ENCODE results near the gene GPR42. TPM values are rescaled to one million over a fixed set of nuclear protein-coding genes. Genes with fewer than 3 reads are reported as not detected.

The GPR42 gene
- total RNA-seq, 1 experiment from 2014 or later = not detected

- CTCF ChIA-PET = no interaction called here
- no peak overlapping the region for H3K4me3 ChIP-seq (ENCODE audit: low read depth, low read length, poor library complexity, severe bottlenecking)
- TF ChIP-seq CTCF (conservative IDR thresholded peaks at IDR 0.05; ENCODE audit: low read depth, low read length) = no peak
- TF ChIP-seq EZH2 (IDR thresholded peaks at IDR 0.05; ENCODE audit: borderline replicate concordance, low read depth, low read length, poor library complexity, severe bottlenecking) = no peak
Observed at GRCh38 chr19:35392742-35393715, 22.2 kb downstream of the GPR42 start.

GRCh38 chr19:35395382-35396199 is 24.7 kb downstream of the GPR42 start:
- H3K27me3 ChIP-seq (replicated peaks; ENCODE audit: insufficient read depth, low read depth, low read length, poor library complexity) = no peaks in the 10 kb centered on the region
- CTCF ChIA-PET = no interaction called here
- intact Hi-C loops (cut with micrococcal nuclease; ENCODE audit: unreplicated experiment) = no loop called here
- H3K4me1 ChIP-seq (ENCODE audit: insufficient read depth, low read length, poor library complexity, severe bottlenecking) = no peaks in the 10 kb centered on the region
- H3K4me3 ChIP-seq (ENCODE audit: low read depth, low read length, poor library complexity, severe bottlenecking) = no peak overlapping the region
- POLR2A ChIA-PET (ENCODE audit: low non-redundant PET) = interaction anchor here (0.5 kb wide), 1 partner anchor 127 kb away, joined by 3 read pairs; no protein-coding TSS in a partner anchor
- H3K9me3 ChIP-seq (ENCODE audit: low read depth, low read length, poor library complexity, severe bottlenecking) = no peaks in the 10 kb centered on the region
- DNase-seq (ENCODE audit: low spot score) = no peak
- no peaks in the 10 kb centered on the region for H3K36me3 ChIP-seq (ENCODE audit: insufficient read depth, low read length, poor library complexity, severe bottlenecking)
- TF ChIP-seq EZH2 (IDR thresholded peaks at IDR 0.05; ENCODE audit: borderline replicate concordance, low read depth, low read length, poor library complexity, severe bottlenecking) (no peak), CTCF (conservative IDR thresholded peaks at IDR 0.05; ENCODE audit: low read depth, low read length) (no peak)
- H3K27ac ChIP-seq (ENCODE audit: low read depth, low read length, poor library complexity, severe bottlenecking) = no peak overlapping the region
- no TSS peak for BruUV-seq (replicated peaks)

More at GRCh38 chr19:35392742-35393715, 22.2 kb downstream of the GPR42 start:
- H3K4me1 ChIP-seq (ENCODE audit: insufficient read depth, low read length, poor library complexity, severe bottlenecking) = no peaks in the 10 kb centered on the region
- no peaks in the 10 kb centered on the region for H3K9me3 ChIP-seq (ENCODE audit: low read depth, low read length, poor library complexity, severe bottlenecking)
- no peaks in the 10 kb centered on the region for H3K27me3 ChIP-seq (replicated peaks; ENCODE audit: insufficient read depth, low read depth, low read length, poor library complexity)
- no peak overlapping the region for H3K27ac ChIP-seq (ENCODE audit: low read depth, low read length, poor library complexity, severe bottlenecking)
- DNase-seq (ENCODE audit: low spot score) = no peak
- intact Hi-C loops (cut with micrococcal nuclease; ENCODE audit: unreplicated experiment) = no loop called here
- no TSS peak for BruUV-seq (replicated peaks)
- H3K36me3 ChIP-seq (ENCODE audit: insufficient read depth, low read length, poor library complexity, severe bottlenecking) = no peaks in the 10 kb centered on the region
- POLR2A ChIA-PET (ENCODE audit: low non-redundant PET) = no interaction called here

GRCh38 chr19:35396240-35396885 is 25.5 kb downstream of the GPR42 start:
- TF ChIP-seq EZH2 (IDR thresholded peaks at IDR 0.05; ENCODE audit: borderline replicate concordance, low read depth, low read length, poor library complexity, severe bottlenecking) = no peak
- TF ChIP-seq CTCF (conservative IDR thresholded peaks at IDR 0.05; ENCODE audit: low read depth, low read length) = no peak
- ChIA-PET CTCF (no interaction called here), POLR2A (ENCODE audit: low non-redundant PET) (interaction anchor here (0.5 kb wide), 1 partner anchor 128 kb away, joined by 3 read pairs; no protein-coding TSS in a partner anchor)
- Histone ChIP-seq H3K36me3 (ENCODE audit: insufficient read depth, low read length, poor library complexity, severe bottlenecking) (no peaks in the 10 kb centered on the region), H3K4me3 (ENCODE audit: low read depth, low read length, poor library complexity, severe bottlenecking) (no peak overlapping the region), H3K9me3 (ENCODE audit: low read depth, low read length, poor library complexity, severe bottlenecking) (no peaks in the 10 kb centered on the region), H3K4me1 (ENCODE audit: insufficient read depth, low read length, poor library complexity, severe bottlenecking) (no peaks in the 10 kb centered on the region), H3K27me3 (replicated peaks; ENCODE audit: insufficient read depth, low read depth, low read length, poor library complexity) (no peaks in the 10 kb centered on the region), H3K27ac (ENCODE audit: low read depth, low read length, poor library complexity, severe bottlenecking) (no peak overlapping the region)
- BruUV-seq (replicated peaks) = no TSS peak
- intact Hi-C loops (cut with micrococcal nuclease; ENCODE audit: unreplicated experiment) = no loop called here
- no peak for DNase-seq (ENCODE audit: low spot score)
